Osteoblast (primary cell): ENCODE data around the gene NPEPL1. TPM values are rescaled to one million over a fixed set of nuclear protein-coding genes. Genes with fewer than 3 reads are reported as not detected.
"Not testable (repeated sequence)": the region's sequence is repeated elsewhere in the genome, so short reads cannot be mapped to it uniquely, and the experiment has no call there.

ENCODE experiments used
- DNase-seq: peaks from one replicate; pipeline ENCODE4 v3.0.0; 2011; ENCODE audit warnings: low spot score, mixed read lengths; ENCODE audit not compliant: insufficient read length; ENCODE audit errors: missing footprints
- H2AFZ ChIP-seq: 2 replicates; pipeline ENCODE4 v1.6.0; 2011; ENCODE audit warnings: mild to moderate bottlenecking, low read length
- H3K27ac ChIP-seq: 2 replicates; pipeline ENCODE4 v1.5.1; 2011; ENCODE audit warnings: mild to moderate bottlenecking, low read depth, low read length, moderate library complexity
- H3K27me3 ChIP-seq: 2 replicates; pipeline ENCODE4 v1.6.0; 2012; ENCODE audit warnings: mild to moderate bottlenecking, control low read depth, inconsistent platforms, low read length, moderate library complexity; ENCODE audit not compliant: insufficient read depth
- H3K36me3 ChIP-seq: 2 replicates; pipeline ENCODE4 v1.5.1; 2011; ENCODE audit warnings: mild to moderate bottlenecking, low read length, control low read depth, moderate library complexity; ENCODE audit not compliant: insufficient read depth
- H3K4me1 ChIP-seq: 2 replicates; pipeline ENCODE4 v1.5.1; 2011; ENCODE audit warnings: mild to moderate bottlenecking, low read length, control low read depth, moderate library complexity; ENCODE audit not compliant: insufficient read depth
- H3K4me2 ChIP-seq: 2 replicates; pipeline ENCODE4 v1.6.0; 2011; ENCODE audit warnings: mild to moderate bottlenecking, low read length; ENCODE audit not compliant: insufficient read depth
- H3K4me3 ChIP-seq: fragments of 200-600 bp; sonication (generic); 3 replicates; pipeline ENCODE4 v1.5.1; 2012; ENCODE audit warnings: mild to moderate bottlenecking, low read length, inconsistent platforms; ENCODE audit not compliant: insufficient read depth
- H3K79me2 ChIP-seq: 2 replicates; pipeline ENCODE4 v1.6.0; 2012; ENCODE audit warnings: mild to moderate bottlenecking, low read length, control low read depth, inconsistent platforms; ENCODE audit not compliant: insufficient read depth
- H3K9me3 ChIP-seq: 2 replicates; pipeline ENCODE4 v1.5.1; 2011; ENCODE audit warnings: low read depth, low read length, control low read depth
- H4K20me1 ChIP-seq: 2 replicates; pipeline ENCODE4 v1.6.0; 2012; ENCODE audit warnings: mild to moderate bottlenecking, low read length, control low read depth; ENCODE audit not compliant: insufficient read depth
- total RNA-seq: library from RNA; depleted of rRNA; stranded (reverse); fragments of >200 nt; gene quantifications from 2 replicates; pipeline ENCODE4 v1.2.3, GENCODE V29; 2012
- TF ChIP-seq, protein P1 (sequence below): IDR thresholded peaks from 2 replicates; pipeline ENCODE4 v1.5.1; 2011; ENCODE audit warnings: mild to moderate bottlenecking, low read depth, low read length, moderate library complexity; ENCODE audit errors: extremely low read depth

NPEPL1 gene
- total RNA-seq, 1 donor = 29.7 TPM

GRCh38 chr20:58720890-58721289 lies 28.3 kb downstream of the NPEPL1 start:
- Histone ChIP-seq H3K36me3 (no peaks in the 10 kb centered on the region), H3K79me2 (no peaks in the 10 kb centered on the region), H3K4me1 (no peaks in the 10 kb centered on the region), H3K4me2 (no peak overlapping the region), H3K27ac (no peak overlapping the region), H2AFZ (no peak overlapping the region), H3K4me3 (no peak overlapping the region), H3K9me3 (no peaks in the 10 kb centered on the region), H4K20me1 (no peaks in the 10 kb centered on the region), H3K27me3 (peaks cover 32% of the 10 kb centered on the region)
- TF ChIP-seq, protein P1, sequence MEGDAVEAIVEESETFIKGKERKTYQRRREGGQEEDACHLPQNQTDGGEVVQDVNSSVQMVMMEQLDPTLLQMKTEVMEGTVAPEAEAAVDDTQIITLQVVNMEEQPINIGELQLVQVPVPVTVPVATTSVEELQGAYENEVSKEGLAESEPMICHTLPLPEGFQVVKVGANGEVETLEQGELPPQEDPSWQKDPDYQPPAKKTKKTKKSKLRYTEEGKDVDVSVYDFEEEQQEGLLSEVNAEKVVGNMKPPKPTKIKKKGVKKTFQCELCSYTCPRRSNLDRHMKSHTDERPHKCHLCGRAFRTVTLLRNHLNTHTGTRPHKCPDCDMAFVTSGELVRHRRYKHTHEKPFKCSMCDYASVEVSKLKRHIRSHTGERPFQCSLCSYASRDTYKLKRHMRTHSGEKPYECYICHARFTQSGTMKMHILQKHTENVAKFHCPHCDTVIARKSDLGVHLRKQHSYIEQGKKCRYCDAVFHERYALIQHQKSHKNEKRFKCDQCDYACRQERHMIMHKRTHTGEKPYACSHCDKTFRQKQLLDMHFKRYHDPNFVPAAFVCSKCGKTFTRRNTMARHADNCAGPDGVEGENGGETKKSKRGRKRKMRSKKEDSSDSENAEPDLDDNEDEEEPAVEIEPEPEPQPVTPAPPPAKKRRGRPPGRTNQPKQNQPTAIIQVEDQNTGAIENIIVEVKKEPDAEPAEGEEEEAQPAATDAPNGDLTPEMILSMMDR = no peak
- DNase-seq = no peak

GRCh38 chr20:58721951-58722778 lies 29.6 kb downstream of the NPEPL1 start:
- no peak overlapping the region for H2AFZ ChIP-seq
- peak; percentile 47 for DNase-seq
- H3K27me3 ChIP-seq = peaks cover 32% of the 10 kb centered on the region
- H3K27ac ChIP-seq = no peak overlapping the region
- no peak overlapping the region for H3K4me2 ChIP-seq
- H3K36me3 ChIP-seq = no peaks in the 10 kb centered on the region
- no peaks in the 10 kb centered on the region for H3K9me3 ChIP-seq
- H3K79me2 ChIP-seq = no peaks in the 10 kb centered on the region
- TF ChIP-seq, protein P1 = no peak
- H3K4me1 ChIP-seq = no peaks in the 10 kb centered on the region
- no peaks in the 10 kb centered on the region for H4K20me1 ChIP-seq
- no peak overlapping the region for H3K4me3 ChIP-seq

DNA sequence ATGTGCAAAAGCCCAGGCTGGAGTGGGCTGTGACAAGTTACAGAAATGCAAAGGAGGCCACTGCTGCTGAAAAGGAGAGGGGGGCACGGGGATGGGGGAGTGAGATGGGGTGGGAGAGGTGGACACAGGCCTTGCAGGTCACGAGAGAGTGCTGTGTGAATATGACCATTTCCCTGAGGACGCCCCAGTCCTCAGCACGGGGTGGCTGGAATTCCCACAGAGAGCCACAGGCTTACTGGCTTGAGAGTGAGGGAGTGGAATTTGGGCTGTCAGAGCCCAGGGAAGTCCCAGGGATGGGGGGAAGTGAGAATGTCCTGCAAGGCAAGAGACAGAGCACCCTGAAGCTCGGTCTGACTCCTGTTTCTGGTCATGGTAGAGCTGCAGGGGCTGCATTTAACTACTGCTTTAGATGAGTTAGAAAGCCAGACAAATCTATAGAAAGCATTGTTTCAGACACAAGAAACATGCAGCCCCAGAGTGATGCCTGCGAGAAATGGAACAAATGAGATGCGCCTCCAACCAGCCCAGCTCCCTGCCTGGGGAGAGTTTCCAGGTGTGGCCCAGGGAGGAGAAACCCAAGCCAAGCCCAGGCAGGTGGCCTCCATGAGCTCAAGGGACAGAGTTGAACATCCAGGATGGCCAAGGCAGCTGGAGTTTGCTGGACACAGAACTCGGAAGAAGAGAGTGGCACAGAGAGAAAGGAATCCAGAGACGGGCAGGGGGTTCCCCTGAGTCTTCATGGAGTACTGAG lies 30.5 kb downstream of the NPEPL1 start:
- Histone ChIP-seq H3K36me3 (no peaks in the 10 kb centered on the region), H3K4me1 (no peaks in the 10 kb centered on the region), H3K9me3 (no peaks in the 10 kb centered on the region), H4K20me1 (no peaks in the 10 kb centered on the region), H3K79me2 (no peaks in the 10 kb centered on the region), H3K4me3 (no peak overlapping the region), H3K27me3 (peaks cover 32% of the 10 kb centered on the region), H3K27ac (no peak overlapping the region), H2AFZ (no peak overlapping the region), H3K4me2 (no peak overlapping the region)
- DNase-seq = no peak
- TF ChIP-seq, protein P1 = no peak

DNA sequence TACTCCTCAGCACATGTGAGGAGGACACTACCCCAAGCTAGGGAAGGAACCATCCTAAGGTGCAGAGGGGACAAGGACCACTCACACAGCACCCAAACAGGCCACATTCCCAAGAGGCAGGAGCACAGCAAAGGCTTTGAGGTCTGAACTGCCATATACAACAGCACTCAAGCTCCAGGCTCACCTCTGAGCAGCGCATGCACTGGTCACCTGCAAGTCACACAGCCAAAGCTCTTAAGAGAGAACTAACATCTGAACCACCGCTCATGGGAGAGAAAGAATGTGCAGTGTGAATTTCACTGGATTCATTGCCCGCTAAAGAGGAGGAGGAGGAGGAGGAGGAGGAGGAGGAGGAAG lies 31.0 kb downstream of the NPEPL1 start:
- Histone ChIP-seq H4K20me1 (no peaks in the 10 kb centered on the region), H3K4me2 (no peak overlapping the region), H2AFZ (no peak overlapping the region), H3K79me2 (no peaks in the 10 kb centered on the region), H3K36me3 (no peaks in the 10 kb centered on the region), H3K27ac (no peak overlapping the region), H3K27me3 (peaks cover 32% of the 10 kb centered on the region), H3K9me3 (no peaks in the 10 kb centered on the region), H3K4me1 (no peaks in the 10 kb centered on the region), H3K4me3 (no peak overlapping the region)
- DNase-seq = peak; percentile 19
- TF ChIP-seq, protein P1 = no peak

DNA sequence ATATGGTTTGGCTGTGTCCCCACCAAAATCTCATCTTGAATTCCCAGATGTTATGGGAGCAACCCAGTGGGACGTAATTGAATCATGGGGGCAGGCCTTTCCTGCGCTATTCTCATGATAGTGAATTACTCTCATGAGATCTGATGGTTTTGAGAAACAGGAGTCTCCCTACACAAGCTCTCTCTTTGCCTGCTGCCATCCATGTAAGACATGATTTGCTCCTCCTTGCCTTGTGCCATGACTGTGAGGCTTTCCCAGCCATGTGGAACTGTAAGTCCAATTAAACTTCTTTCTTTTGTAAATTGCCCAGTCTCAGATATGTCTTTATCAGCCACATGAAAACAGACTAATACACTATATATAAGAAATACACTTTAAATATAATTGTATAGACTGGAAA lies 33.6 kb downstream of the NPEPL1 start:
- not testable (repeated sequence) for H3K27ac ChIP-seq, H3K4me3 ChIP-seq, DNase-seq, H3K36me3 ChIP-seq, H3K9me3 ChIP-seq, H3K79me2 ChIP-seq, H3K4me1 ChIP-seq, H2AFZ ChIP-seq, H3K4me2 ChIP-seq, H4K20me1 ChIP-seq
- peaks cover 23% of the 10 kb centered on the region for H3K27me3 ChIP-seq
